Measurements from ENCODE around the gene TTI1. TPM values are rescaled to one million over a fixed set of nuclear protein-coding genes. Genes with fewer than 3 reads are reported as not detected.
A peak's percentile ranks its signal among the peaks of the same experiment; 100 is the strongest.

The TTI1 gene
- total and polyA plus RNA-seq, 8 donors, result 3.1 to 27.2 (median 6.7) TPM

GRCh38 chr20:38034961-38035360 is 1.7 kb upstream of the TTI1 start:
- Histone ChIP-seq H3K9me3 (no peaks in the 10 kb centered on the region), H3K4me3 (peak overlapping the region; percentile 62 to 99 (median 90)), H3K36me3 (peaks cover 0 to 20% (median 17%) of the 10 kb centered on the region in 4 donors), H3K4me1 (peaks cover 43 to 71% (median 55%) of the 10 kb centered on the region in 4 donors), H3K27ac (peak overlapping the region in 1 of 5 donors; percentile 93), H3K27me3 (no peaks in the 10 kb centered on the region)
- intact Hi-C loops (cut with DNase I; ENCODE audit: low total_unique reads), result no loop called here
- no peak for TF ChIP-seq POLR2AphosphoS5 (IDR thresholded peaks at IDR 0.05)
- no peak for TF ChIP-seq EP300 (IDR thresholded peaks at IDR 0.05)
- no peak for TF ChIP-seq CTCF (IDR thresholded peaks at IDR 0.05)
- TF ChIP-seq POLR2A (IDR thresholded peaks at IDR 0.05), result no peak
- DNase-seq, result no peak
- 60 to 68% (median 63%) methylated on average over 6 of the region's 6 CpGs for WGBS, 5 donors

DNA sequence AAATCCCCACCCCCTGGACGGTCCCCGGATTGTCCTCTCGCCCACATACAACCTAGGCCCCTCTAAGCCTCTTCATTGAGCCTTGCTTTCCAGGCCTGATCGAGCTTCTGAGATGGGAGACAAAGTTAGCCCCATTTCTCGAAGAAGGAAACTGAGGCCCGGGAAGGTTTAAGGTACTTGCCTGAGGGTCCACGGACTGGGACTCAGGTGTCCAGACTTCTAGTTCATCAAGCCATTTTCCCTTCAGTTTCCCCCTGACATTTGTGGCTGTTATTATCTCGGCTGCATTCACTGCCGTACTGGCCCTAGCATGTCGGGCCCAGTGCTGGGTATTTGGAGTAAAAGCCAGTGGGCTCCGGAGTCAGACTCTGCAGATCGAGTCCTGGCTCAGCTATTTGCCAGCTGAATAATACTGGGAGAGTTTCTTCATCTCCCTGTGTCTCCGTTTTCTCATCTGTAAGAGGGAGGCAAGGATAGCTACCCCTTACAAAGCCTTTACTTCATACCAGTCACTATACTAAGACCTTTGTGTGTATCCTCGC is 923 bp upstream of the TTI1 start:
- intact Hi-C loops (cut with DNase I; ENCODE audit: low total_unique reads), result no loop called here
- no peak for TF ChIP-seq POLR2AphosphoS5 (IDR thresholded peaks at IDR 0.05)
- TF ChIP-seq EP300 (IDR thresholded peaks at IDR 0.05), result no peak
- no peak for TF ChIP-seq CTCF (IDR thresholded peaks at IDR 0.05)
- TF ChIP-seq POLR2A (IDR thresholded peaks at IDR 0.05), result no peak
- peaks cover 0 to 15% (median 10%) of the 10 kb centered on the region in 4 donors for H3K36me3 ChIP-seq
- H3K27ac ChIP-seq, result peak overlapping the region; percentile 93 to 98 (median 97)
- H3K9me3 ChIP-seq, result no peaks in the 10 kb centered on the region
- no peaks in the 10 kb centered on the region for H3K27me3 ChIP-seq
- peaks cover 43 to 75% (median 55%) of the 10 kb centered on the region in 4 donors for H3K4me1 ChIP-seq
- peak overlapping the region; percentile 62 to 99 (median 90) for H3K4me3 ChIP-seq
- peak in 1 of 2 donors; percentile 12 for DNase-seq
- WGBS, 5 donors, result 3 to 8% (median 6%) methylated on average over 14 of the region's 14 CpGs

DNA sequence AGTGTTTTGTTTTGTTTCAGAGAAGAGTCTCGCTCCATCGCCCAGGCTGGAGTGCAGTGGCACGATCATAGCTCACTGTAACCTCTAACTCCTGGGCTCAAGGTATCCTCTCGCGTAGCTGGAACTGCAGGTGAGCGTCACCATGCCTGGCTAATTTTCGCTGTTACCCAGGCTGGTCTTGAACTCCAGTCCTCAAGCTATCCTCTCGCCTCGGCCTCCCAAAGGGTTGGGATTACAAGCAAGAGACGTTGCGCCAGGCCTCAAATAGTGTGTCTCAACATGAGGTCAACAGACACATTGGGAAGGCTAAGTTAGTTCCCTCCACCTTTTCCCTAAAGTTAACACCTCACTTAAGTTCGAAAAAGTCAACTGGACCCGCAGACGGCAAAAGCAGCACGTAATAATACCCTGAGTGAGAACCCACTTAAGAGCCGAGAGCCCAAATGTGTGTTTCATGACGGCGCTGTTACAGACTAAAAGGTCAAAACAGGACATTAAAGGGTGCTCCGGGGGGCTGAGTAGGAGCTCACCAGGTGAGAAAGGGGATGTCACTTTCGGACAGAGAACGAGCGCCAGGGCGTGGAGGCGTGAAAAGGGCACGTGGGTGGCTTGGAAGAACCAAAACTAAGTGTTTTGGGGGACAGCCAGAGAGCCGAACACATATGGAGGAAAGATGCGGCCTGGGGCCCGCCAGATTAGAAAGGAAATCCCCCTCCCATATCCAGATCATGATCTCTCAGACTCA is 499 bp downstream of the TTI1 start:
- Histone ChIP-seq H3K27ac (peak overlapping the region; percentile 93 to 98 (median 97)), H3K4me3 (peak overlapping the region; percentile 62 to 99 (median 90)), H3K27me3 (no peaks in the 10 kb centered on the region), H3K4me1 (peaks cover 43 to 75% (median 52%) of the 10 kb centered on the region in 4 donors), H3K9me3 (no peaks in the 10 kb centered on the region), H3K36me3 (peaks cover 0 to 15% (median 10%) of the 10 kb centered on the region in 4 donors)
- no peak for DNase-seq
- no peak for TF ChIP-seq POLR2AphosphoS5 (IDR thresholded peaks at IDR 0.05)
- TF ChIP-seq CTCF (IDR thresholded peaks at IDR 0.05), result no peak
- TF ChIP-seq EP300 (IDR thresholded peaks at IDR 0.05), result no peak
- TF ChIP-seq POLR2A (IDR thresholded peaks at IDR 0.05), result no peak
- intact Hi-C loops (cut with DNase I; ENCODE audit: low total_unique reads), result no loop called here
- WGBS, 5 donors, result 17 to 27% (median 22%) methylated on average over 26 to 28 of the region's 28 CpGs

DNA sequence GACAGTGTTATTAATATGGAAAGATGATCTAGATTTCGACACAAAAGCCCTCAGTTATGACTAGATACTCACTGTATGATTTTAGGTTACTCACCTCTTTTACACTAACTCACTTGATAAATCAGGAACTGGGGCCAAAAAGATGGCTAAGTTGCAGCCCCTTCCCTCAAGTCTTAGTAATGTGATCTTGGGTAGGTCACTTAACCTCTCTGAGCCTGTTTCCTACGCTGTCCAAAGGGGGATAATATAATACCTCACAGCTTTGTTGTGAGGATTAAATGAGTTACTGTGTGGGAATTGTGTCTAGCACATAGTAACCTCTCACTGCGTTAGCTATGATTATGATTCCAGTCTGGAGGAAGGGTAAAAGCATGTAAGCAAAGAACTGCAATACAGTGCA is 1.3 kb downstream of the TTI1 start:
- peak overlapping the region in 2 of 4 donors; percentile 85 to 99 for H3K4me3 ChIP-seq
- 86 to 92% (median 90%) methylated on average over 3 of the region's 3 CpGs for WGBS, 5 donors
- no peaks in the 10 kb centered on the region for H3K9me3 ChIP-seq
- intact Hi-C loops (cut with DNase I; ENCODE audit: low total_unique reads), result no loop called here
- DNase-seq, result no peak
- no peak overlapping the region for H3K27ac ChIP-seq
- TF ChIP-seq POLR2A (IDR thresholded peaks at IDR 0.05) (no peak), POLR2AphosphoS5 (IDR thresholded peaks at IDR 0.05) (no peak)
- H3K4me1 ChIP-seq, result peaks cover 35 to 67% (median 48%) of the 10 kb centered on the region in 4 donors
- no peaks in the 10 kb centered on the region for H3K27me3 ChIP-seq
- peaks cover 0 to 15% (median 11%) of the 10 kb centered on the region in 4 donors for H3K36me3 ChIP-seq

Measured in stomach (tissue), 9 donors.